Right renal pelvis (tissue), 4 donors: ENCODE data around the gene LZTS2. TPM values are rescaled to one million over a fixed set of nuclear protein-coding genes. Genes with fewer than 3 reads are reported as not detected.
A peak's percentile ranks its signal among the peaks of the same experiment; 100 is the strongest.

Experiments
- DNase-seq, 4 donors: peaks; one replicate each; pipeline ENCODE4 v3.0.0-alpha.2; 2013; ENCODE audit warnings: low read depth in 4 of 4, low spot score in 3 of 4, missing footprints in 1 of 4
- polyA plus RNA-seq, 4 donors: library from polyadenylated mRNA; unstranded; fragments of 120-200 nt; gene quantifications; one replicate each; pipeline ENCODE4 v1.2.1, GENCODE V29; 2013; ENCODE audit not compliant: insufficient read length in 4 of 4

LZTS2 gene
- polyA plus RNA-seq, 4 donors, result 50.8 to 77.7 (median 55.0) TPM

GRCh38 chr10:101012525-101013364, 13.1 kb downstream of the LZTS2 start:
- DNase-seq, result peak in 2 of 4 donors; percentile 71 to 79

GRCh38 chr10:101013365-101013825, 13.8 kb downstream of the LZTS2 start:
- DNase-seq, result no peak

- peak in 1 of 4 donors; percentile 38 for DNase-seq
Observed at GRCh38 chr10:101014230-101014884, 14.7 kb downstream of the LZTS2 start.

- DNase-seq, result no peak
Observed at GRCh38 chr10:101014966-101015581, 15.5 kb downstream of the LZTS2 start.

- DNase-seq, result no peak
Observed at GRCh38 chr10:101015582-101015973, 16.0 kb downstream of the LZTS2 start.

GRCh38 chr10:101016814-101017213, 17.2 kb downstream of the LZTS2 start:
- no peak for DNase-seq

GRCh38 chr10:101018118-101018599, 18.6 kb downstream of the LZTS2 start:
- DNase-seq, result no peak

- no peak for DNase-seq
Observed at GRCh38 chr10:101018600-101019439, 19.2 kb downstream of the LZTS2 start.

GRCh38 chr10:101019440-101019703, 19.8 kb downstream of the LZTS2 start:
- no peak for DNase-seq

GRCh38 chr10:101020427-101021075, 20.9 kb downstream of the LZTS2 start:
- no peak for DNase-seq

GRCh38 chr10:101021239-101021638, 21.6 kb downstream of the LZTS2 start:
- DNase-seq, result no peak

GRCh38 chr10:101021692-101022251, 22.2 kb downstream of the LZTS2 start:
- no peak for DNase-seq

GRCh38 chr10:101022967-101023705, 23.5 kb downstream of the LZTS2 start:
- DNase-seq, result no peak

GRCh38 chr10:101027106-101027720, 27.6 kb downstream of the LZTS2 start:
- no peak for DNase-seq

GRCh38 chr10:101028446-101029337, 29.1 kb downstream of the LZTS2 start:
- DNase-seq, result no peak

- DNase-seq, result no peak
Observed at GRCh38 chr10:101029520-101030295, 30.1 kb downstream of the LZTS2 start.
